HG03460 (cell line): ENCODE data around the gene SND1.

ENCODE experiments used
- ATAC-seq: cut with Tn5 transposase; IDR thresholded peaks from one replicate; pipeline ENCODE4 v1.9.1; 2021; ENCODE audit not compliant: unreplicated experiment

The SND1 gene

DNA sequence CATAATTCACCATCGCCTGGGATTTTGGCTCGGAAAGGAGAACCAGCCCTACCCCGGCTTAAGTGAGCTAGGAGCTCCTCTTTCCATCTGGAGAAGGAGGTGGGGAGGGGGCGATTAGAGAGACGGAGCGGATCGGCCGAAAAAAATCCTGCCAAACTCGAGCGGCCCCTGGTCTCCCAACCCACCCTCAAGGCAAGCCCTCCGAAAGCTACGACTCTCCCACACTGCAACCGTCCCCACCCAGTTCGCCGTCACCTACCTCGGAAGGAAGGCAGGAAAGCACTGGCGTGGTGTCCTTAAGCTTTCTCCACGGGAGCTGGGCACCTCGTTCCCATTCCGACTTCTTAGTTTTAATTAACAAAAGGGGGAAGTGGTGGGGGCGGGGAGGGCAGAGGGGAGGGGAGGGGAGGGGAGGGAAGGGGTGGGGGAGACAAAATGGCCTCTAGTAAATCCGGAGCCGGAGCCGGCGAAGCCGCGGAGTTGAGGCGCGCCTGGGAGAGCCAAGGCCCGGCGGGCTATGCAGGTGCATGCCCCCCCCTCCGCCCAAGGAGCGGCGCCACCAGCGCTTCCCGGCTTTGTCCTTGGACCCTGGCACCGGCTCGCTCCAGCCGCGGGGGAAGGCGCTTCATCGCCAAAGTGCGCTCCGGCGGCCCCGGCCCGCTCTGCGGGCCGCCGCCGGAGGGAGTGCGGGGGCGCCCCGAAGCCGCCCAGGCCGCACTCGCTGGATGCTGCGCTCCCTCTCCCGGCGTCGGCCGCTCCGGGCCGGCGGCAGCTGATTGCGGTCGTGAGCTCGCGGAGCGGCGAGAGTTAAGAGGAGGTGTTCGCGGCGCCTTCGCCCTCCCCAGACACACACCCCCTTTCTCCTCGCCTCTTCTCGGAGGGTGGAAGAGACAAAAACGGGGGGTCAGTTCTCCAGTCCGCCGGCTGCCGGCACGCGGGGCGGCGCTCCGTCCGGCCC, 378.9 kb downstream of the SND1 start, which contains the start of gene LRRC4:
TSS of gene LRRC4 (minus strand) at position 784 of the 958 bp plus-strand sequence. CDS start 797 bp downstream, outside the sequence.
- no peak for ATAC-seq

DNA sequence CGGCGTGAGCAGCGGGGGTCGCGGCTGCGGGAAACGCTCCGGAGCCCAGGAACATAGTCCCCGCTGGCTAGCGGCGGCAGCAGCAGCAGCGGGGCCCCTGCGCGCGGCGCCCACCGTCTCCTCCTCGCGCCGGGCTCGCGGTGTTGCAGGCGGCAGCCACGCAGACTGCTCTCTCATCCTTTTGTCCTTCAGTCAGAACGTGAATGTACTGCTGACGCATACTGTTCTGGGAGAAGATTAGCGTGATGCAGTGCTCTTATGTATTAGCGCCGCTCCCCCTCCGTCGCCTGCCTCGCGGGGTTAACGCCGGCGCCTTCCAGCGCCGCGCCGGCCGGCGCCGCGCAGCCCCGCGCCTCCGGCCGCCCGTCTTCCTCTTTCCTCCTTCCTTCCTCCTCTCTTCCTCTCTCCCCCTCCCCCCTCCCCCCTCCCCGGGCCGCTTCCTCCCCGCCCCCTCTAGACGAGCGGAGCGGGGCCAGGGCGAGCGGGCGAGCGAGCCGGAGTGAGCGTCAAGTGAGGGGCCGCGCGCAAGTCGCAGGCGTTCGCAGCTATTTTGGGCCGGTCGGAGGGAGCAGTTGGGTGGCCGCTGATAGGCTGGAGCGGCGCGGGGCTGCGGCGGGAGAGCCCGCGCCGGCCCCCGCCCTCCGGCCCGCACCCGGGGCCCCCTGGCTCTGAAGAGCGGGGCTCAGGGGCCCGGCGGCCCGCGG, 380.1 kb downstream of the SND1 start:
- ATAC-seq, result no peak

GRCh38 chr7:128032605-128033235, 380.7 kb downstream of the SND1 start:
- no peak for ATAC-seq

DNA sequence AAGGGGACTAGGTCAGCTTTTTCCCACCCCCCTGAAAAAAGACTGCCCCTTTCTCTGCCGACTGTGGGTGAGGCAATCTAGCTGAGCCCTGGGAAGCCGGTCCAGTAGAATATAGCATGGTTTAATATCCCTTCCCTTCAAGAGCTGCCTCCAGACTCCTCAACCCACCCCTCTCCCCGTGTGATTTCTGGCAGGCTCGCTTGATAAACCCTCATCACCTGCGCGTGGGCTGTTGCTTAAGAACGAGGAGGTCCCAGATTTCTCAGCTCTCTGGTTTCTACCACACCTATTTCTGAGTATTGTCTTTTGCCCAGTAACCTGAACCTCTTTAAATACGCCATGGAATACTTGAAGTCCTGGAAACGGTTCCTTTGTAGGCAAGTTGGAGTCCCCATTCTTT, 381.3 kb downstream of the SND1 start:
- ATAC-seq, result no peak

DNA sequence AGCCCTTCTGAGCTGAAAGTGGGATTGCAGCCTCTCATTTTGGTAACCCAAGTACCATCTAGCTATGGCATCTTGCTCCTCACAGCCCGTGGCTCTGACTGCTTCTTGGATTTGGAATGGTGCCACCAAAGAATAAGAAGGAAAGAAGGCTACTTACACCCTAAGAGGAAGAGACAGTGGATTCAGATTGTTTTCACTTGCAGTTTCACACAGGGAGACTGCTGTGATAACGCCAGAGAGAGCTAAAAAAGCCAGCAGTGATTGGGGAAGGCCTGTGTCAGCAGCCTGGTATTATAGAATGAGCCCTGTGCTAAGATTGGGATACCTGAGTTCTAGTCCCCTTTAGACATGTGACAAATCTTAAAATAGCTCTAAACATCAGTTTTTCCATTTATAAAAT, 382.8 kb downstream of the SND1 start:
- ATAC-seq, result no peak

GRCh38 chr7:128035712-128036111, 383.7 kb downstream of the SND1 start:
- no peak for ATAC-seq

GRCh38 chr7:128036226-128036940, 384.4 kb downstream of the SND1 start:
- peak; percentile 52 for ATAC-seq

- peak; percentile 7 for ATAC-seq
These were observed 385.1 kb downstream of the SND1 start for GRCh38 chr7:128037081-128037480.

DNA sequence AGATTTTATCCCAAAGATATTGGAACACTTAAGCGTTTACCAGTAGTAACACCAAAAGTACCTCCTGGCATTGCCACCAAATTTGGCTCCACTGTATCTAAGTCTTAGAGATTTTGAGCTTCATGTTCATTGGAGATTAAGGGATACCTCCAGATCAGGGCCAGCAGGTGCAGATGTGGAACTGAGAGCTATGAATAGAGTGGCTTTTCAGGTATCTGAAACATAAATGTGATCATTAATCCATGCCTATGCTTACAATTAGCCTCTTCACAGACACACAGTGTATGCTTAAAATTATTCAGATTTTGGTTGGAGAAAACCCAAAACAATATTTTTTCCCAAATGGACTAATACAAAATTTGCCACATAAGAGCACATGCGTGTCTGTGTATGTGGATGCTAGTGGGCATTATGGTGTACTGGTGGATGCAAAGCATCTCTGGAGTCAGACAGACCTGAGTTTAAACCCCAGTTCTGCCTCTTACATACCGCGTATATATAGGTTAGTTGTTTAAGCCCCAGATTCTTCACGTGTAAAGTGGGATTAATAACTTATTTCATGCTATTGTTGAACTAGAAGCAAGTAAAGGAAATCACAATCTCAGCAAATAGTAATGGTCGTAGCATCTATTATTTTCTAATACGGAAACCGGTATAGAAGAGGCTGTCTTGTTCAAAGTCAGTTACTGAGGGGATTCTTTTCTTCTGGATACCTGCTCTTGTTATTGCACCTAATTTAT, 386.1 kb downstream of the SND1 start:
- no peak for ATAC-seq

DNA sequence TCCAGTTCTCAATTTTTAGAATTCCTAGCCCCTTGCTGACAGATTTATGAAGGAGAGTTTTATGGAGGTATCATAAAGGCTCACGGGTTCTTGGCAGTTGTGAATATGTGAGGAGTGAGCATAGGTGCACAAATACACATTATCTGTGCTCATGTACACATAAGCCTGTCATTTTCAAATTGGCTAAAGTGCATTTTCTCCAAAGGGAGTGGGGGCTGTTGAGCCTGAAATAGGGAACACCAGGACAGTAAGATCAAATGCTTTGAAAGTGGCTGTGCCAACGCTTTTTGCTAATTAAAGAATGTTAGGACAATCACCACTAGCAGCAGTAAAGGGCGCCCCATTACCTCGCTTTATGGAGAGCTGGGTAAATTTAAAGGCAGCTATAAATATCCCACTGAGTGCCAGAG, 387.6 kb downstream of the SND1 start:
- no peak for ATAC-seq

DNA sequence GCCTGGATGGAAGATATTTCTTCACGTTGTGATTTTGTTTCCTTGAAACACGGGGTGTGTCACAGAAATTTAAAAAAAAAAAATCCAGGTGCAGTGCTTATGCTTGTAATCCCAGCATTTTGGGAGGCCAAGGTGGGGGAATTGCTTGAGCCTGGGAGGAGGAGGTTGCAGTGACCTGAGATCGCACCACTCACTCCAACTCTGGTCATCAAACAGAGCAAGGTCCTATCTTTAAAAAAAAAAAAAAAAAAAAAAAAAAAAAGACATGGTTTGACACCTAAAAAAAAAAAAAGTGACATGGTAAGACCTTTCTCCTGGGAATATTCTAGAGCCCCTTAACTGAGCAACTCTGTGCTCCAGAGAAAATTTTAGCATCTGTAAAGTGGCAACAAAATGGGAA, 388.2 kb downstream of the SND1 start:
- ATAC-seq, result no peak

DNA sequence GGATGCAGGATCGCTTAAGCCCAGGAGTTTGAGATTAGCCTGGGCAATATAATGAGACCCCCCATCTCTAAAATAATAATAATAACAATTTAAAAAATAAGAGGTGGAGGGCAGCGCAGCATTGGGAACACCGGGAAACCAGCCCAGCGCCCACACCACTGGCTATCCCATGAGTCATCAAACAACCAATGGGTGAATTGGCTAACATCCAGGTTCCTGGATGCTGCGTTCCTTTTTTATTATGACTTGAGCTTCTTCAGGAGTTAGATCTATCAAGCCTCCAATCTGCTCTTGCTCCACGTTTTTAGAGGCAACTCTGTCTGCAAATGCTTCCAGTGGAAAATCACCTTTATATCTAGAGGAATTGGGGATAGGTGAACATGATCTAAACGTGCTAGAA, 389.2 kb downstream of the SND1 start:
- no peak for ATAC-seq

DNA sequence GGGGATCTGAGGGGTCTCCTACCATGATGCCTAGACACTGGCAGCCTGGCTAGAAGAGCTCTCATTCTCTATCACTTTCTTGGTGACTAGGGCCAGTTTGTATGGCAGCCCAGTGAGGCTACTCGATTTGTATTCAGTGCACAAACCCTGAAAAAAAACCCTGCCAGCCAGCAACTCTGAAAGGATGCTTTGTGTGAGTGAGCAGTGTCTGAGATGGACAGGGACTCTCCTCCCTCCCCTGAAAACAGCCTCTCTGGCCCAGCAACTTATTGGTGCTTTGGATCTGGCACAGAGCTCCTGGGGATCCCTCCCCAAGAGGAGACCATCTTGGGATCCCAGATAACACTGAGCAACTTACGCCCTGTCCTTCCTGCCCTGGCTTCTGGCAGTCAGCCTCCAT, 390.0 kb downstream of the SND1 start:
- ATAC-seq, result no peak

- no peak for ATAC-seq
These were observed 392.1 kb downstream of the SND1 start for GRCh38 chr7:128044064-128044463.

DNA sequence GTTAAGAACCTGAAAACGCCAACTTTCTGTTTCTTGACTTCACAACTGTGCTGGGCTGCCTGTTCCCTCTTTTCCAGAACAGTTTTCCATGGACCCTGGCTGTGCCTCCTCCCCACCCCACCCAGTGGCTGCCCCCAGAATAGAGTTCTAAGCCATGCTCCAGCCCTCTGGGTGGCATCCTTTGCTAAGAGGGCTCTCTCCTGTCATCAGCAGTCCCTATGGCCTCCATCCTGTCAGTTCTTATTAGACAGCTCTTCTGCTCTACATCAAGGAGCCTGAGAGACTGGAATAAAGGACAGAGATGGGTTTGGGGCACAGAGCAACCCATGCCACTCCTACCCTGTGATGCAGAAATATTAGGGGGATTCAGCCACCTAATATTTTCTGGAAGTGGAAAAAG, 393.2 kb downstream of the SND1 start:
- no peak for ATAC-seq

- ATAC-seq, result no peak
These were observed 393.8 kb downstream of the SND1 start for GRCh38 chr7:128045766-128046165.

DNA sequence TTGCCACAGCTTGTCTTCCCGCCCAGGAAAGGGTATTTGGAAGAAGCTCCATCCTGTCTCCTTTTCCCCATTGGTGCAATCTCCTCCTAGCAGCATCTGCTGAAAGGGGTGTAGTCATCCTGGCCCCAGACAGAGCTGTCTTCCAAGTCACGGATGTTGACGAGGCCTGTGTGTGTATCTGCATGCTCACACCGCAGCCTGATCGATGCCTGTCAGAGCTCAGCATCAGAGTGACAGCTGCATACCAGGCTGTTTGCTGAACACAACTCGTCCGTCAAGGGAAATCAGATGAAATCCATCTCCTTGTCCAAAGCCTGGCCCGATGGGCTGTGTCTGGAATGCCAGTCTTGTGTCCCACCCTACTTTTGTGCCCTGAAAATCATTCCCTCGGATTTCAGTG, 400.4 kb downstream of the SND1 start:
- ATAC-seq, result no peak

DNA sequence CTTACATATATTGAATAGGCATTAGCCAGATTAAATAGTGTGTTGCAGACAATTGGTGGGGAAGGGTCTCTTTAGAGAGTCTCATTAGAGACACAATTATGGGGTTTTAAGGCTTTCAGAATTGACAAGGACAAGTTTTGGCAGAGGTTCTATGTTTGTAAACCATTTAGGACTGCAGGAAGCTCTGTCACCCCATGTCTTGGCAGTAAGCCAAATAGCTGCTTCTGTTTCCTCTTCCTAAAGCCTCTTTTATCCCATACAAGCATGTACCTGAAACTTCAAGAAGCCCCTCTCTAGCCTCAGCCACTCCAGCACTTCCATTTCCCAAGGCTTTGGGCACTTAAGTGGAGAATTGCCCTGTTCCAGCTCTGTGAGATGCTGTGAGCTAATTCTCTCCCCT, 401.0 kb downstream of the SND1 start:
- ATAC-seq, result no peak

- no peak for ATAC-seq
These were observed 402.0 kb downstream of the SND1 start for GRCh38 chr7:128053991-128054390.

DNA sequence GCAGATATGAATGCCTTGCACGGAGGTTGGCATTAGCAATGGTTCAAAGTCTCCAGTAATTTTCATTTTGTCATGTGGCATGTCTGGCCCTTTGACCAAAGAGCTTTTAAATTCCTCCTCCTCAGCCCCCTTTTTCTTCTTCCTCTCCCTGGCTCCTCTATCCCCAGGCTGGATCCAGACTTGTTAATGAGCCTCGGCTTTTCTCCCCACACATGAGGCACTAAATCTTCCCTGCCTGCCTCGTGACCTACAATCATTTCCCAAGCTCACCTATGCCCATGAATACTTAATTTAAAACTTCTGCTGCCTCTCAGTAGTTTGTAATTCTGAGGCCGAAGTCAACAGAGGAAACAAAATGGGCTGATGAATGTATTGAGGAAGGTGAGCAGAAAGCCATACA, 402.5 kb downstream of the SND1 start:
- no peak for ATAC-seq
